ENCODE data around the gene ZNF410.

DNA sequence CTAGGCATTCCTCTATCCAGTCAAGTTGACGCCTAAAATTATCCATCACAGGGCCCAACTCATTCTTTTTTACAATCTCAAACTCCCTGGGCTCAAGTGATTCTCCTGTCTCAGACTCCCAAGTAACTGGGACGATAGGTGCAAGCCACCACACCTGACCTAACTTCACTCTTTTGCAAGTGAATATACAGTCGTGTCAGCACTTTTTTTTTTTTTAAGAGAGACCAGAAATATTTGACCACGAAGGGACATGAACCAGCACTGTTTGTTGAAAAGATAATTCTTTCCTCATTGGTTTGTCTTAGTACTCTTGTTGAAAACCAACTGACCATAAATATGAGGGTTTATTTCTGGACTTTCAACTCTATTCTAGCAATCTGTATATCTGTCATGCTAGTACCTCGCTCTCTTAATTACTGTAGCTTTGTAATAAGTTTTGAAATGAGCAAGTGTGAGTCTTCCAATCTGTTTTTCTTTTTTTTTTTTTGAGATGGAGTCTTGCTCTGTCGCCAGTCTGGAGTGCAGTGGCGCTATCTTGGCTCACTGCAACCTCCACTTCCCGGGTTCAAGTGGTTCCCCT lies 21.0 kb upstream of the ZNF410 start:
- TF ChIP-seq CTCF (IDR thresholded peaks at IDR 0.05; ENCODE audit: poor library complexity) (no peak), EZH2 (IDR thresholded peaks at IDR 0.05; ENCODE audit: borderline replicate concordance) (no peak), EZH2phosphoT487 (IDR thresholded peaks at IDR 0.05; ENCODE audit: low read depth, severe bottlenecking, unreplicated experiment) (no peak)

All from hepatocyte (in vitro differentiated cells).